Liver (tissue), 3 donors: ENCODE data around the gene FOLR3.
"Not testable (repeated sequence)": the region's sequence is repeated elsewhere in the genome, so short reads cannot be mapped to it uniquely, and the experiment has no call there.

Experiments used
- FOXA1 ChIP-seq: IDR thresholded peaks from 2 replicates; pipeline ENCODE4 v1.6.1; 2016; ENCODE audit warnings: antibody characterized with exemption
- GABPA ChIP-seq, 2 donors: IDR thresholded peaks in 1 of 2; conservative IDR thresholded peaks in 1 of 2; 2 replicates each; pipeline ENCODE4 v1.6.1; 2016; ENCODE audit warnings: antibody characterized with exemption in 2 of 2, mild to moderate bottlenecking in 1 of 2, moderate library complexity in 1 of 2
- TAF1 ChIP-seq: conservative IDR thresholded peaks from 2 replicates; pipeline ENCODE4 v1.6.1; 2016; ENCODE audit warnings: antibody characterized with exemption, mild to moderate bottlenecking
- ZBTB33 ChIP-seq: IDR thresholded peaks from 2 replicates; pipeline ENCODE4 v1.6.1; 2016; ENCODE audit warnings: antibody characterized with exemption
- TF ChIP-seq, protein P1 (sequence below): IDR thresholded peaks from 2 replicates; pipeline ENCODE4 v1.6.1; 2016; ENCODE audit warnings: antibody characterized with exemption
- TF ChIP-seq, protein P2 (sequence below): fragments of 150-350 bp; IDR thresholded peaks from 2 replicates; pipeline ENCODE4 v1.5.1; 2017; ENCODE audit warnings: improper control_type of control experiment, low read depth, low read length; ENCODE audit not compliant: missing input control
- TF ChIP-seq, protein P3 (sequence below): IDR thresholded peaks from 2 replicates; pipeline ENCODE4 v1.6.1; 2016; ENCODE audit warnings: antibody characterized with exemption
- TF ChIP-seq, protein P4 (sequence below): IDR thresholded peaks from 2 replicates; pipeline ENCODE4 v1.6.1; 2016; ENCODE audit warnings: antibody characterized with exemption, mild to moderate bottlenecking
- donor health status: healthy.
- donor health status: healthy.

DNA sequence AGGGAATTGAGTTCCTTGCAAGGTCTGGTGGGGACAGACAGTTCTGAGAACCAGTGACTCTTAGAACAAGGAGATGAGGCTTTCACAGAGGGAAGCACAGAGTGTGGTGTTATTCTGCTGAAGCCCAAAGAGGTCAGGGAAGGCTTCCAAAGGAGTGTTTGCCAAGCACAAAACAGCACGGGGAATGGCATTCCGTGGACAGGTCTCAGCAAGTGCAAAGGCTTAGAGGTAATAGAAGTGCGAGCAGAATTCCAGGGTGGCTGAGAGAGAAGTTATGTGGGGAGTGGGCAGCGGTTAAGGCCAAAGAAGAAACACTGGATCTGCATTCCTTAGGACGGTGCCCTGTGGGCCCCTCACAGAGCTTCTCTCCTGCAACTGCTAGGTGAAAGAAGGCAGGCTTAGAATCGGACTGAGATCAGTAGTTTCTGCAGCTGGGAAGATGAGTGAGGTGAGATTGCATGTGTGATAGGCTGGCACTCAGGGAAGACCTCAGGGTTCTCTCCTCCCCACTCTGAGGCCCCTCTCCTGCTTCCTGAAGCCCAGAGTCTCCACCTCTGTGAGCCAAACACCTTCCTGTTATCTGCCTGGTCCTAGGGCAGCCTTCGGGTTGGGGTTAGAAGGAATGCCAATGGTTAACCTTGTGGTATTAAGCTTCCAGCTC, 45.5 kb downstream of the FOLR3 start:
- TF ChIP-seq, protein P1, sequence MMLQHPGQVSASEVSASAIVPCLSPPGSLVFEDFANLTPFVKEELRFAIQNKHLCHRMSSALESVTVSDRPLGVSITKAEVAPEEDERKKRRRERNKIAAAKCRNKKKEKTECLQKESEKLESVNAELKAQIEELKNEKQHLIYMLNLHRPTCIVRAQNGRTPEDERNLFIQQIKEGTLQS, result not testable (repeated sequence)
- TF ChIP-seq, protein P2, sequence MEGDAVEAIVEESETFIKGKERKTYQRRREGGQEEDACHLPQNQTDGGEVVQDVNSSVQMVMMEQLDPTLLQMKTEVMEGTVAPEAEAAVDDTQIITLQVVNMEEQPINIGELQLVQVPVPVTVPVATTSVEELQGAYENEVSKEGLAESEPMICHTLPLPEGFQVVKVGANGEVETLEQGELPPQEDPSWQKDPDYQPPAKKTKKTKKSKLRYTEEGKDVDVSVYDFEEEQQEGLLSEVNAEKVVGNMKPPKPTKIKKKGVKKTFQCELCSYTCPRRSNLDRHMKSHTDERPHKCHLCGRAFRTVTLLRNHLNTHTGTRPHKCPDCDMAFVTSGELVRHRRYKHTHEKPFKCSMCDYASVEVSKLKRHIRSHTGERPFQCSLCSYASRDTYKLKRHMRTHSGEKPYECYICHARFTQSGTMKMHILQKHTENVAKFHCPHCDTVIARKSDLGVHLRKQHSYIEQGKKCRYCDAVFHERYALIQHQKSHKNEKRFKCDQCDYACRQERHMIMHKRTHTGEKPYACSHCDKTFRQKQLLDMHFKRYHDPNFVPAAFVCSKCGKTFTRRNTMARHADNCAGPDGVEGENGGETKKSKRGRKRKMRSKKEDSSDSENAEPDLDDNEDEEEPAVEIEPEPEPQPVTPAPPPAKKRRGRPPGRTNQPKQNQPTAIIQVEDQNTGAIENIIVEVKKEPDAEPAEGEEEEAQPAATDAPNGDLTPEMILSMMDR, result not testable (repeated sequence)
- TF ChIP-seq, protein P3, sequence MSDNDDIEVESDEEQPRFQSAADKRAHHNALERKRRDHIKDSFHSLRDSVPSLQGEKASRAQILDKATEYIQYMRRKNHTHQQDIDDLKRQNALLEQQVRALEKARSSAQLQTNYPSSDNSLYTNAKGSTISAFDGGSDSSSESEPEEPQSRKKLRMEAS, result not testable (repeated sequence)
- not testable (repeated sequence) for TF ChIP-seq TAF1; FOXA1; GABPA (IDR thresholded peaks at IDR 0.05 in 1 of 2, conservative IDR thresholded peaks at IDR 0.05 in 1 of 2); ZBTB33
- TF ChIP-seq, protein P4, sequence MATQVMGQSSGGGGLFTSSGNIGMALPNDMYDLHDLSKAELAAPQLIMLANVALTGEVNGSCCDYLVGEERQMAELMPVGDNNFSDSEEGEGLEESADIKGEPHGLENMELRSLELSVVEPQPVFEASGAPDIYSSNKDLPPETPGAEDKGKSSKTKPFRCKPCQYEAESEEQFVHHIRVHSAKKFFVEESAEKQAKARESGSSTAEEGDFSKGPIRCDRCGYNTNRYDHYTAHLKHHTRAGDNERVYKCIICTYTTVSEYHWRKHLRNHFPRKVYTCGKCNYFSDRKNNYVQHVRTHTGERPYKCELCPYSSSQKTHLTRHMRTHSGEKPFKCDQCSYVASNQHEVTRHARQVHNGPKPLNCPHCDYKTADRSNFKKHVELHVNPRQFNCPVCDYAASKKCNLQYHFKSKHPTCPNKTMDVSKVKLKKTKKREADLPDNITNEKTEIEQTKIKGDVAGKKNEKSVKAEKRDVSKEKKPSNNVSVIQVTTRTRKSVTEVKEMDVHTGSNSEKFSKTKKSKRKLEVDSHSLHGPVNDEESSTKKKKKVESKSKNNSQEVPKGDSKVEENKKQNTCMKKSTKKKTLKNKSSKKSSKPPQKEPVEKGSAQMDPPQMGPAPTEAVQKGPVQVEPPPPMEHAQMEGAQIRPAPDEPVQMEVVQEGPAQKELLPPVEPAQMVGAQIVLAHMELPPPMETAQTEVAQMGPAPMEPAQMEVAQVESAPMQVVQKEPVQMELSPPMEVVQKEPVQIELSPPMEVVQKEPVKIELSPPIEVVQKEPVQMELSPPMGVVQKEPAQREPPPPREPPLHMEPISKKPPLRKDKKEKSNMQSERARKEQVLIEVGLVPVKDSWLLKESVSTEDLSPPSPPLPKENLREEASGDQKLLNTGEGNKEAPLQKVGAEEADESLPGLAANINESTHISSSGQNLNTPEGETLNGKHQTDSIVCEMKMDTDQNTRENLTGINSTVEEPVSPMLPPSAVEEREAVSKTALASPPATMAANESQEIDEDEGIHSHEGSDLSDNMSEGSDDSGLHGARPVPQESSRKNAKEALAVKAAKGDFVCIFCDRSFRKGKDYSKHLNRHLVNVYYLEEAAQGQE, result not testable (repeated sequence)
